GM20431 (cell line): Measurements from ENCODE around the gene ZDHHC18.
"Not testable (repeated sequence)": the region's sequence is repeated elsewhere in the genome, so short reads cannot be mapped to it uniquely, and the experiment has no call there.

ENCODE experiments used
- in situ Hi-C: fragments of 300-500 bp; cut with MseI, MboI; formaldehyde crosslinking; loops from one replicate; pipeline ENCODE4 v1.15.0; 2020; ENCODE audit warnings: low sequenced_read_pairs; ENCODE audit not compliant: unreplicated experiment

ZDHHC18 gene

GRCh38 chr1:26854906-26855305, 28.4 kb downstream of the ZDHHC18 start:
- in situ Hi-C loops, result no loop called here

- in situ Hi-C loops, result no loop called here
Measured at GRCh38 chr1:26855636-26856035, 29.1 kb downstream of the ZDHHC18 start.

DNA sequence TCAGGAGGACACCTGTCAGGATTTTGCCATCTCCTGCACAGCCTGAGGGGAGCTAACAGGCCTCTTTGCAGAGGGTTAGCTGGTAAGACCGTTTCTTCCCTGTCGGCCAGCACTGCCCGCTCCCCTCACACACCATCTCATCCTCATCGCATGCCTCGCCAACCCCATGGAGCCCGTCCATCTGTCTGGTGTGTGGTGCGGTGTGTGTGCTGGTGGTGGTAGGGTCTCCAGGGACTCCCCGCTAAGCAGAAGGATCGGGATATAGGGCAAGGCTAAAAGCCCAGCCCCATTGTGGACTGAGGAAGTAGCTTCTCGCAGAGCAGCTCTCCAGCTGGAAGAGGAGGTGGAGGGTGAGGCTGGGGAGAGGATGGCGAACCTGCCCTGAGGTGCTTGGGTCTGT, 29.7 kb downstream of the ZDHHC18 start:
- in situ Hi-C loops, result no loop called here

- in situ Hi-C loops, result no loop called here
Measured at GRCh38 chr1:26856604-26857469, 30.3 kb downstream of the ZDHHC18 start.

DNA sequence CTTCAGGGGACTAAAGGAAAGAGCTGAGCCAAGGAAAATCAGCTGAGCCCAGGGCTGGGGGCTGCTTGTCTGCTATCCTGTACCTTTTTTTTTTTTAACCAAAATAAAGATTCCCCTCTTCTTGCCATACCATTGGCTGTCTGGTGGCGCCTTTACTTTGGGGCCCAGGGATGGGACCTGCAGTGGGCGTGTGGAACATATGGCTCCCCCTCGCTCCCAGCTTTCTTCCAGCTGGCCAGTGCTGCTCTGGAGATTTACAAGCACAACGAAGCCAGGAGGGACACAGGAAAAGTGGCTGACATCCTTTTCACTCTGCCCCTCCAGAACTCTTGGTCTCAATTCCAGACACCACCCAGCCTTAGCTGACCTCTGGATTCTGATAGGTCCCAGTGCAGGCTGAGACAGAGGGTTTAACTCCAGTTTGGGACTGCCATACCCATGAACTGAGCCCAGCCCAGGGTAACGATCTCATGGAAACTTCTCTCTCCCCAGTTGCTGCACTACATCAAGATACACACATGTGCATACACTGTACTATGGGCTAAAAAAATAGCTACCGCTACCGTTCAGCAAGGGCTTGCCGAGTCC, 31.1 kb downstream of the ZDHHC18 start:
- in situ Hi-C loops, result no loop called here

- in situ Hi-C loops, result no loop called here
Measured at GRCh38 chr1:26858160-26858559, 31.7 kb downstream of the ZDHHC18 start.

- in situ Hi-C loops, result no loop called here
Measured at GRCh38 chr1:26858891-26859640, 32.6 kb downstream of the ZDHHC18 start.

DNA sequence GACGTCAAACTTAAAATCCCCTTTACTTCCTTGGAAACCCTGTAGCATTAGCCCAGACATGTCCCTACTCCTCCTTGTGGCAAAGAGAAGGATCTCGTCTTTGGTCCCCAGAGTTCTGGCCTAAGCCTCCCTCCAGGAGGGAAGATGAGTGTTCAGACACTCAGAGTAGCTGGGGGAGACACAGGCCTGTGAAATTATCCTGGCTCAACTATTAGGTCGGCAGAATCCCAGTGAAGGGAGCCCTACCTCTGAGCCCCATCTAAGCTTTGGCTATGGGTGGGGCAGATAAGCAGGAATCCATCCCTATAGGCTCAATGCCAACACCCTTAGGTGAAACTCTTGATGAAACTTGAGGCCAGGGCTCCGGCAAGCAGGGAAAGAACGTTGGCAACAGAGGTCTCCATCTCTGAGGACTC, 34.8 kb downstream of the ZDHHC18 start:
- in situ Hi-C loops, result no loop called here

GRCh38 chr1:26861889-26862378, 35.4 kb downstream of the ZDHHC18 start:
- in situ Hi-C loops, result no loop called here

- in situ Hi-C loops, result no loop called here
Measured at GRCh38 chr1:26862781-26863684, 36.5 kb downstream of the ZDHHC18 start, which contains the start of gene SFN. Gene SFN (plus strand): TSS chr1:26863149. CDS start chr1:26863213, 64 bp downstream.

DNA sequence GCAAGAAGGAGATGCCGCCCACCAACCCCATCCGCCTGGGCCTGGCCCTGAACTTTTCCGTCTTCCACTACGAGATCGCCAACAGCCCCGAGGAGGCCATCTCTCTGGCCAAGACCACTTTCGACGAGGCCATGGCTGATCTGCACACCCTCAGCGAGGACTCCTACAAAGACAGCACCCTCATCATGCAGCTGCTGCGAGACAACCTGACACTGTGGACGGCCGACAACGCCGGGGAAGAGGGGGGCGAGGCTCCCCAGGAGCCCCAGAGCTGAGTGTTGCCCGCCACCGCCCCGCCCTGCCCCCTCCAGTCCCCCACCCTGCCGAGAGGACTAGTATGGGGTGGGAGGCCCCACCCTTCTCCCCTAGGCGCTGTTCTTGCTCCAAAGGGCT, 37.2 kb downstream of the ZDHHC18 start:
- in situ Hi-C loops, result no loop called here

DNA sequence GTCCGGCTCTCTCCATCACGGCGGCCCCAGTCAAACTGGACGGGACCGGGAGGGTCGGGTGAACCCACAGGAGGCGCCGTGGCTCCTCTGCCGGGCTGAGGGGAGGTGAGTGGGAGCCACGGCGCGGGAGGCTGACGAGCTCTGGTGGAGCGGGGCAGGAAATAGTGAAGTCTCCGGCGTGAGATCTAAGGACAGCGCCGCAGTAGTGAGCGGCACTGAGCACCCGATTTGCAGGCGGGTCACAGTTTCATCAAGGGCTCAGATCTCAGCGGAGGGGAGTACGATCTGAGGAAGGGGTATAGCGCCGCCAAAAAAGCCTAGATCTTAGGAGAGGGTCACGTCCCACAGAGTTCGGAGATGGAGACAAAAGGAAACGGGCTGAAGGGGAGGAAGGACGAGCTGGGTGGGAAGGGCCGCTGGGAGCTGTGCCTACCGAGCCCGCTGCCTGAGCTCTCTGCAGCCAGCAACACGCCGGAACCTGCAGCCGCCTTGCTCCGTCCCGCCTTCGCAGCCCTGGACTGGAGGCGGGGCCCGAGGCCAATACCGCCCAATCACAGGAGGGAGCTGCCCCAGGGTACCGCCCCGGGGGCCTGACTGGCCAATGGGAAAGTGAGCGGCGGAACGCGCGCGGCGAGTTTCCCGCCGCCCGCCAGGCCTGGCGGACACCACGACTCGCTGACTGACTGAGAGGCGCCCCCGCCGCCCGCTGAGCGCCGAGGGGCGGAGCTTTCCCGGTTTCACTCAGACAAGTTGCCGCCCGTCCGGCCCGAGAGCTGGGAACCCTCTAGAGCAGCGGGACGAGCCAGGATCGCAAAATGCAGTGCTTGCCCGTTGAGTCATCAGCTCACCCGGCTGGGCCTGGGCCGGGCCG, 38.4 kb downstream of the ZDHHC18 start:
- in situ Hi-C loops, result no loop called here

DNA sequence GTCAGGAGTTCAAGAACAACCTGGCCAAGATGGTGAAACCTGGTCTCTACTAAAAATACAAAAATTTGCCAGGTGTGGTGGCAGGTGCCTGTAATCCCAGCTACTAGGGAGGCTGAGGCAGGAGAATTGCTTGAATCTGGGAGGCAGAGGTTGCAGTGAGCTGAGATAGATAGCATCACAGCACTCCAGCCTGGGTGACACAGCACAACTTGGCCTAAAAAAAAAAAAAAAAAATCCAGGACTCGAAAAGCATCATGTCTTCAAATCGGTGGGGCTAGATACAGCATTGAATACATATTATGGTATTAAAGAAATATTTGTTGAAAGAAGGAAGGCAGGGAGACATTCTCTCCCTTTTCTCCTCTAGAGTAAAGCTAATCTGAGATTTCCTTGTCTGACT, 46.6 kb downstream of the ZDHHC18 start:
- in situ Hi-C loops, result not testable (repeated sequence)

DNA sequence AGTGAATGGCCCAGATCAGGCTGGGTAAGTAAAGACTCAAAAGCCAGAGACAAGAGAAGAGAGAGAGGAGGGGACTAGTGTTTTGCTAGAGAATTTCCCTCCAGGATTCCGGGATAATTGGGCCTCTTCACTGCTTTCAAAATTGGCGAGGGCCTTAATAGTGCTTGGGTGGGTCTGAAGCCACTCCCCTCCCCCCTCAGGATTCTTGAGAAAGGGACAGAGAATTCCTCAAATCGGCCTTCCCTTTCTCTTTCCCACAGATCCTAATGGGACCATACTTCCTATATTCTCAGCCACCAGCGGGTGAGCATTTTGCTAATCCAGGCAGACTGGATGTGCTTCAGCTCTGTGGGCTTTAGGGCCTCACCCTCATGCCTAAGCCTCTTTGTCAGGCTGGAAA, 48.4 kb downstream of the ZDHHC18 start:
- in situ Hi-C loops, result no loop called here

DNA sequence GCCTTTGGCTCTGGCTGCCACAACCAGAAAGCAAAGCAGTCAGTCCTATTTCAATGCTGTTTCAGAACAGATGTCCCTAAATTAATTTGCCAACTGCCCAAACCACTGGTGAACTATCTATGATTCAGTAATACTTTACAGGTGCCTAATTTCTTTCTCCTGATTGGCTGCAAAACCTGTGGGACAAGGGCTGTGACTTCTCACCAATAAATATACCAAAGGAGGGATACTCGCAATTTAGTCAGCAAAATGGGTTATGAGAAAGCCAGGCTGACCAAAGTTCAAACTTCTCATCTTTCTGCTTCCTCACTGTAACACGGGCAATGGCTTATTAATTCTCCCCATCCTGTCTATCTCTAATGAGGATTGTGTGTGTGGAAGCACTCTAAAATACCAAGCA, 50.8 kb downstream of the ZDHHC18 start:
- in situ Hi-C loops, result no loop called here

GRCh38 chr1:26879793-26880192, 53.3 kb downstream of the ZDHHC18 start:
- in situ Hi-C loops, result no loop called here

DNA sequence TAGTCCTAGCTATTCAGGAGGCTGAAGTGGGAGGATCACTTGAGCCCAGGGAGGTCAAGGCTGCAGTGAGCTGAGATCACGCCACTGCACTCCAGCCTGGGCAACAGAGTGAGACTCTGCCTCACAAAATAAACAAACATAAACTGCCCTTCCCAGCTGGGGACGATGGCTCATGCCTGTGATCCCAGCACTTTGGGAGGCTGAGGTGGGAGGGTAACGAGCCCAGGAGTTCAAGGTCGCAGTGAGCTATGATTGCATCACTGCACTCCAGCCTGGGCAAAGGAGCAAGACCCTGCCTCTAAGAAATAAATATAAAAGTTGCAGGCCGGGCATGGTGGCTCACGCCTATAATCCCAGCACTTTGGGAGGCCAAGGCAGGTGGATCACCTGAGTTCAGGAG, 55.1 kb downstream of the ZDHHC18 start:
- in situ Hi-C loops, result not testable (repeated sequence)

GRCh38 chr1:26882696-26883463, 56.4 kb downstream of the ZDHHC18 start:
- in situ Hi-C loops, result no loop called here
